Measurements from ENCODE around the gene STEAP1B. TPM values are rescaled to one million over a fixed set of nuclear protein-coding genes. Genes with fewer than 3 reads are reported as not detected.
"Not testable (repeated sequence)": the region's sequence is repeated elsewhere in the genome, so short reads cannot be mapped to it uniquely, and the experiment has no call there.

STEAP1B gene
- total RNA-seq, 1 experiment from 2014 or later = 1.6 TPM

DNA sequence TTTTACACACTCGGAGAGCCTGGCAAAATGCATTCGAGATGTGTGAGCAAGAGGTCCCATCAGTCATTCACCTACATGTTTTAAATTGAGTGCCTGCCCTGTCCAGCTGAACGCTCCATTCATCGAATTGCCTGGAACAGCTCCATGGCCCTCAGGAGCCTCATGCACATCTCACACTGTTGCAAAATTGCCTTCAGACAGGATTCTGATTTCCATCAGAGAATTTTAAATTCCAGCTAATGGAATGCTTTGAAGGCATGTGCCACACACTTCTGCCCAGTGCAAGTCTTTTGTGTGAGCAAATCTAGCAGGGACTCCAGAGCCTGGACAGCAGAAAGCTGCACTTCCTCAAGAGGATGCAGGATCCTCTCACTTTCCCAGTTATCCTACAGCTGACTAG is 17.0 kb upstream of the STEAP1B start:
- not testable (repeated sequence) for DNase-seq (ENCODE audit: low read depth in 1 of 2, low spot score in 2 of 2); H3K4me1 ChIP-seq (replicated peaks); H3K4me3 ChIP-seq; H3K27me3 ChIP-seq (replicated peaks); H3K9me3 ChIP-seq (replicated peaks); H3K36me3 ChIP-seq; H3K27ac ChIP-seq

DNA sequence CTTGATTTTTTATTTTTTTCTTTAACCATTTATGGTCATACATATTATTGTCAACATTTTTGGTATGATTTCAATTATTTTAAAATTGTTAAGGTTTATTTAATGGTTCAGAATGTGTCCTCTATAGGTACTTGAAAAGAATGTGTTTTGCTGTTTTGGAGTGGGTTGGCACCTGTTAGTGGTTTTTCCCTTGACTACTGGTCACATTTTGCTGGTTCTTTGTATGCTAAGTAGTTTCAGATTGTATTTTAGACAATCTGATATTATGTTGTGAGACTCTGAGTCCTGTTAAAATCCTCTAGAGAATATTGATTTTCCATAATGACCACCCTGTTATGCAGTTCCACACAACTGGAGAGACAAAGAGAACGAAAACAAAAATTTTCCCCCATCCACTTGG is 15.0 kb upstream of the STEAP1B start:
- H3K4me3 ChIP-seq; H3K4me1 ChIP-seq (replicated peaks); H3K9me3 ChIP-seq (replicated peaks); H3K27ac ChIP-seq; DNase-seq (ENCODE audit: low read depth in 1 of 2, low spot score in 2 of 2); H3K27me3 ChIP-seq (replicated peaks); H3K36me3 ChIP-seq: not testable (repeated sequence)

DNA sequence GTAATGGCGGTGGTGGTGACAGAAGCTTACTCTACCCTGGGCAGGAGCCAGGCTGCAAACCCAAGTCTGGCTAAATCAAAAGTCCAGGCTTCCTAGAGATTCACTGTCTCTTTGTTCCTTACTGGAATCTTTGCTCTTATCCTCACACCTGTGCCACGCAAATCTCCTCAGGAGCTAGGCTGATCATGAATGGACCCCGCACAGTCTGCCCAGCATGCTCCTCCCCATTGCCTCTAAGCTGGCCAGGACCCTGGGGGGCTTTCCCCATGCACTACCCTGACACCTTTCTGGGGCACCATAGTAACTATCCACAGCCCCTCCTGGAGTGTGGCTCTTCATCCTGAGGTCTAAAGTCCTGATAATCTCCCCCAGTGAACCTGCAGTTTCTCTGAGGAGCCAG is 7.3 kb upstream of the STEAP1B start:
- H3K27ac ChIP-seq; H3K4me3 ChIP-seq; H3K9me3 ChIP-seq (replicated peaks); H3K27me3 ChIP-seq (replicated peaks); H3K4me1 ChIP-seq (replicated peaks); H3K36me3 ChIP-seq; DNase-seq (ENCODE audit: low read depth in 1 of 2, low spot score in 2 of 2): not testable (repeated sequence)

DNA sequence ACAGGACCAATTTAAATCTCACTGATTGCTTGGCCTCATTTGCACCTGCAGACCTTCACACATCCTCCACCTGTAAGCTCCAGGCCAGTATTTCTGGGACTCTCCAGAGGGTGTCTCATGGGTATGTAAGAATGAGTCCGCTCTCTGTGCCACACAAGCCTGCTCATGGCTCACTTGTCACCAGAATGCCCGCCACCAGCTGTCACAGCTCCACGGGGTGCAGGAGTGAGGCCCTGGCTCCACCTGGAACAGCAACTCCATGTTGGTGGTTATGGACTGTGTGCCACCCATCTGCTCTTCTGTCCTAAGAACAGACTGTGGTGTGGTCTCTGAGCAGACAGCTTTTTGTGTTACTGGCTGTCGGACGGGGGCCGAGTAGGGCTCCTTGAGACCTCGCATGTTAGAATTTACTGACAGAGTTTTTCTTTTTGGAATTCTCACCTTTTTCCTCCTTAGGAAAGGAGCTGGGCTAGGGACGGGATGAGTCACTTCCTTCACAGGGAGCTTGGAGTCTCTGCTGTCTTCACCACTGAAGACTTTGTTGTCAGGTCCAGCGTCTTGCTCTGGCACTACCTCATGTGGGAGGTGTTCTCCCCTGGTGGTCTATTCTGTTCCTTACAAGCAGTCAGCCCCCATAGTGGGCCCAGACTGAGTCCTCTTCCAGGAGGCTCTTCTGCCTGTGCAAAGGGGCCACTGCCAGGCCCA is 6.5 kb upstream of the STEAP1B start:
- not testable (repeated sequence) for H3K27me3 ChIP-seq (replicated peaks); H3K4me1 ChIP-seq (replicated peaks); H3K36me3 ChIP-seq; DNase-seq (ENCODE audit: low read depth in 1 of 2, low spot score in 2 of 2); H3K9me3 ChIP-seq (replicated peaks); H3K4me3 ChIP-seq; H3K27ac ChIP-seq

DNA sequence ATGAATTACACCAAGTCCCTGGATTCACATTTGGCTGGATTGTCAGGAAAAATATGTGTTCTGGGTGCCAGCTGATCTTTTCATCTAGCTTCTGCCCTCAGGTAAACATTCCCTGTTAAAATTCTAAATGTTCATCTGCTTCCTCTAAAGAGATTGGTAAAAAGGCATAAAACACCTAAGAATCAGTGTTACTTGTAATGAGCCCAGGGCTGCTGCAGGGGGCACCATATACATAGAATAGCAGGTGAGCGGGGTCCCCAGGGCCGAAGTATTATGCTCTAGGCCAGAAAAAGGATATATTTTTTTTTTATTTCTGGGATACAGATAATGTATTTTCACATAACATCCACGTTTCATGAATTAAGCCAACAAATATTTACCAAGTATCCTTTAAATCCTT is 4.5 kb upstream of the STEAP1B start:
- not testable (repeated sequence) for H3K9me3 ChIP-seq (replicated peaks); DNase-seq (ENCODE audit: low read depth in 1 of 2, low spot score in 2 of 2); H3K27me3 ChIP-seq (replicated peaks); H3K36me3 ChIP-seq; H3K4me1 ChIP-seq (replicated peaks); H3K4me3 ChIP-seq; H3K27ac ChIP-seq

DNA sequence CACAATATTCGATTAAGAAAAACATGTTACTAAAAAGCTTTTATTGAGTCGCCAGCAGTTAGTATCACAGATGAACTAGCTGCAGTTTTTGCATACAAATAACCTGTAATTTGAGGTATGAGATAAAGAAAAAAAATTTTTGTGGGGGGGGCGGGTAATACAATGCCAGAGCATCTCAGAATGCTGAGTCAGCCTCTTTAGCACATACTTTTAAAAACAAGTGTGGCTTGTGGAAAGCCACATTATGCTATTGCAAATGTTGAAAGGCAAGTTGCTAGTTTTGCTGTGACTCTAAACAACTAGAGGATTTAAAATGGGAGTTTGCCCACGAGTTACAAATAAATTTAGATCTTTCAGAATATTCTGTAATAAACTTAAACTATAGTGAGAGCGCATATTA is 2.1 kb upstream of the STEAP1B start:
- H3K4me3 ChIP-seq; DNase-seq (ENCODE audit: low read depth in 1 of 2, low spot score in 2 of 2): not testable (repeated sequence)

DNA sequence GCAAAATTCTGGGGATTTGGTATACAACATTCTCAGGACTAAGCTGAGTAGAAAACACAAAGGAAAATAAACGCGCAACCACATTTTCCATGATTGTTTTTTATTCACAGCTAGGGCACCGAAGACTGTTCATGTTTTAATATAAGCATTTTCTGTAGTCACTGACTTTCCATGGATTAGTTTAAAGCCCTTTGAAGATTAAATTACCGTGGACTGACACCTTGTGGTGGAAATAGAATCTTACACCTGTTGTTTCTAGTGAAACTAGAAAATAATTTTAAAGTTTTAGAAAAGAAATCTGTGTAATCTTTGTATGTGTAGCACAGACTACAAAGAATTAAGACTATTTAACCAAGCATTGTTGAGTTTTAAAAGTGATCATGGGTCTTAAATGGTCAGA is 1.3 kb upstream of the STEAP1B start:
- H3K27ac ChIP-seq; H3K27me3 ChIP-seq (replicated peaks); H3K4me3 ChIP-seq; H3K36me3 ChIP-seq; H3K4me1 ChIP-seq (replicated peaks); H3K9me3 ChIP-seq (replicated peaks); DNase-seq (ENCODE audit: low read depth in 1 of 2, low spot score in 2 of 2): not testable (repeated sequence)

More for the DNA sequence above, 2.1 kb upstream of the STEAP1B start:
- H3K27me3 ChIP-seq (replicated peaks); H3K4me1 ChIP-seq (replicated peaks); H3K36me3 ChIP-seq; H3K27ac ChIP-seq; H3K9me3 ChIP-seq (replicated peaks): not testable (repeated sequence)

DNA sequence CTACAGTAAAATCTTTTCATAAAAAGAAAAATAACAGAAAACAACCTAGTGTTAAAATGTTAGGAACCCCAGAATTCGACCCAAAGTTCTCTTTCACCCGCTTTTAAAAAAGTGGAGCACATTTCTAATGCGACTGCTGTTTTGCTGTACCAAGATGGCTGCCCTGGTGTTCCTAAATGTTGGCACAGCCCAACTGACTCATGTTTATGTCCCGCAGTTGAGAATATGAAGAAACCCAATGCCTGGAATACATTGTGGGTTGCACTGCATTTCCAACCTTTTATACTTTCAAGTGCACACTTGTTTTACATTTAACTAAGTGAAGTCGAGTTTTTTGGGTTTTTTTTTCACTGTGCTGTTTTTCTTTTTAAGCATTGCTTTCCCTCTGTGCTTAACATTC is 944 bp downstream of the STEAP1B start:
- Histone ChIP-seq H3K27ac (no peak overlapping the region), H3K27me3 (replicated peaks) (no peaks in the 10 kb centered on the region), H3K36me3 (no peaks in the 10 kb centered on the region), H3K4me3 (no peak overlapping the region), H3K9me3 (replicated peaks) (no peaks in the 10 kb centered on the region), H3K4me1 (replicated peaks) (no peaks in the 10 kb centered on the region)
- no peak for DNase-seq (ENCODE audit: low read depth in 1 of 2, low spot score in 2 of 2)

DNA sequence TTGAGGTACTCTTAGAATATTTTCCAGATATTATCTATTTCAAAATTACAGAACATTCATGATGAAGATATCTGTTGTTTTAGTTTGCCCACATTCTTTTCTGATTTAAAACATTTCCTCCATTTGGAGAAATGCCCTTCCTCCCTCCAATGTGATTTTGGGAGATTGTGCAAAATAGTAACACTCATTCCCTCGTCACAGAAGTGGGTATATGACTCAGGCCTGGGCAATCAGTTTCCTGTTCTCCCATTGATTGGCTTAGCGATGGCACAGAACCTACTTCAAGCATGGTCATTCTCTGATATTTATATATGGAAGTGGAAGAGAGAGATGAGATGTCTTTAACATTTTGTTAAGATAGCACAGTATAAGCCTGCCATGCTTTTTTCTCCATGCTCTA is 3.1 kb downstream of the STEAP1B start:
- H3K27ac ChIP-seq; H3K27me3 ChIP-seq (replicated peaks); H3K4me3 ChIP-seq: not testable (repeated sequence)

DNA sequence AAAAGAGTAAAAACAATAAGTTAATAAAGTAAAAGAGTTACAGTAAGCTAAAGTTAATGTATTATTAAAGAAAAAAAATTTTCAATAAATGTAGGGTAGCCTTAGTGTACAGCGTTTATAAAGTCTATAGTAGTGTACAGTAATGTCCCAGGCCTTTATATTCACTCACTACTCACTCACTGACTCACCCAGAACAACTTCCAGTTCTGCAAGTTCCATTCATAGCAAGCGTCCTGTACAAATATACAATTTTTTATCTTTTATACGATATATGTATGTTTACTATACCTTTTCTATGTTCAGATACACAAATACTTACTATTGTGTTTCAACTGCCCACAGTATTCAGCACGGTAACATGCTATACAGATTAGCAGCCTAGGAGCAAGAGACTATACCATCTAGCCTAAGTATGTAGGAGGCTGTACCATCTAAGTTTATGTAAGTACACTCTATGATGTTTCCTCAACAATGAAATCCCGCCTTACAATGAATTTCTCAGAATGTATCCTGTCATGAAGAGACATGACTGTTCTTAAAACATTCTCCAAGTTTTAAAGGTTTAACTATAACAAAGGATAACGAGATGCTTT is 3.6 kb downstream of the STEAP1B start:
- not testable (repeated sequence) for H3K4me3 ChIP-seq; H3K27ac ChIP-seq; H3K36me3 ChIP-seq; H3K9me3 ChIP-seq (replicated peaks); H3K4me1 ChIP-seq (replicated peaks); H3K27me3 ChIP-seq (replicated peaks); DNase-seq (ENCODE audit: low read depth in 1 of 2, low spot score in 2 of 2)

More for the DNA sequence above, 3.1 kb downstream of the STEAP1B start:
- H3K4me1 ChIP-seq (replicated peaks); DNase-seq (ENCODE audit: low read depth in 1 of 2, low spot score in 2 of 2); H3K36me3 ChIP-seq; H3K9me3 ChIP-seq (replicated peaks): not testable (repeated sequence)

DNA sequence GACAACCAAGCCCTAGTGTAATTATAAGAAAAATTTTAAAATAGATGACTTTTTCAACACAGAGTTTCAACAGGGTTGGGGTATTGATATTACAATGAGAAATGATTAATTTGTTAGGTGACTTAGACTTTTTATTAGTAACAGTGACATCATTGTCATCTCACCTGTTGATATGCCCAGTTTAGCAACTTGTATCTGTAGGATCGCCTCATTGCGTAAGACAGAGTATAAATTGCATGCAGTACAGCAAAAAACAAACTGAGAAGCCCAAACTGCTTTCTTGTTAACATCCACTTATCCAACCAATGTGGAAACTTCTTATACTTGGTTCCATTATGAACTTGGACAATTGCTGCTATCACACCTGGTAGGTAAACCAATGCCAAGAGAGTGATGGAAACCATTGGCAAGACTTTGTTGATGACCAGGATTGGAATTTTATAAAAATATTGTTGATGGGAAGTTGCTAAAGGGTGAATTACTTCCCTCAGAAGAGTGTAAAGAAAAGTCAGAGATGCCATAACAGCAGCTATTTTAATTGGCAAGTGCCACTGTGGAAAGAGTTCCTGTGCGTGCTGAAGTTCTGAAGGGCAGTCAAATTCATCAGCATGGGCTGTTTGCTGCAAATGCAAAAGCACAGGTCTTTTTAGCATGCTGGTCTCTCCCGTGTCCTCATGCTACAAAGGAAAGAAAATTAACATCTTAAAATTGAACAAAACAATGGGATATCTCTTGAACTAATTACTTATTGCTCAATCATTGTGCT is 6.6 kb downstream of the STEAP1B start:
- not testable (repeated sequence) for H3K4me1 ChIP-seq (replicated peaks); H3K27me3 ChIP-seq (replicated peaks); H3K27ac ChIP-seq; DNase-seq (ENCODE audit: low read depth in 1 of 2, low spot score in 2 of 2); H3K36me3 ChIP-seq; H3K4me3 ChIP-seq; H3K9me3 ChIP-seq (replicated peaks)

DNA sequence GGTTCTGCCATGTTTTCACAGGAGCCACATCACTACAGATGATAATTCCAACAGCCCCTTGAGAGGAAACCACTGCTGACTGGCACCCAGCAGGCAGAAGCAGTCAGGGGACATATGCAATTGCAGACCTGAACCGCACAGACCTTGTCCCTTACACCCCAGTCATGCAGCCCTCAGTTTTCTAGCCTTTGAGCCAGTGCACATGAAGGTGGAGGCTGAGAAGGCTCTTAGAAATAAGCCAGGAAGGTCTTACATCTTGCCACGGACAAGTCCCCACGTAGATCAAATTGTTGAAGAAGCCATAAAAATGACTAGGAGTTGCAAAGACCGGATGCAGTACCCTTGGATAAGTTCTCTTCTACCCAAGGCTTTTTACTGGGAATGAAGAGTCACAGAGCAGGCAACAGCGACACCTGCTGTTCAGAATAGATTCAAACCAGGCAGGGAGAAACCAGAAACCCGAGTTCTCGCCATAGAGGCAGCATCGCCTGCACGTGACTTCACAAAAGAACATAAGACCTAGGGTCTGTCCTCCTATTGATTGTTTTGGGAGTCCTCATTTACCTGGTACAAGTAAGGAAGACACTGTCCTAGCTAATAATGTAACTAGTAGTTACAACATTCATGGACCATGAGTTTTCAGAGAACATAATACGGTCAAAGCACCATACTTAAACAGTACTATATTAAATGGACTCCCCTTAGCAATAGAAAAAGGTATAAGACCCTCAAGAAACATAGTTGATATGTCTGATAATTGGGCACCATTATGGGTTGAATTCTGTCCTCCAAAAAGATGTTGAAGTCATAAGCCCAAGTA is 11.1 kb downstream of the STEAP1B start:
- peak; percentile 39 to 59 for DNase-seq (ENCODE audit: low read depth in 1 of 2, low spot score in 2 of 2)
- Histone ChIP-seq H3K9me3 (replicated peaks) (no peaks in the 10 kb centered on the region), H3K27me3 (replicated peaks) (0 out of 2 replicates have a peak, but pooled peaks cover under 1% of the 10 kb centered on the region), H3K4me1 (replicated peaks) (no peaks in the 10 kb centered on the region), H3K36me3 (no peaks in the 10 kb centered on the region), H3K27ac (no peak overlapping the region), H3K4me3 (no peak overlapping the region)

DNA sequence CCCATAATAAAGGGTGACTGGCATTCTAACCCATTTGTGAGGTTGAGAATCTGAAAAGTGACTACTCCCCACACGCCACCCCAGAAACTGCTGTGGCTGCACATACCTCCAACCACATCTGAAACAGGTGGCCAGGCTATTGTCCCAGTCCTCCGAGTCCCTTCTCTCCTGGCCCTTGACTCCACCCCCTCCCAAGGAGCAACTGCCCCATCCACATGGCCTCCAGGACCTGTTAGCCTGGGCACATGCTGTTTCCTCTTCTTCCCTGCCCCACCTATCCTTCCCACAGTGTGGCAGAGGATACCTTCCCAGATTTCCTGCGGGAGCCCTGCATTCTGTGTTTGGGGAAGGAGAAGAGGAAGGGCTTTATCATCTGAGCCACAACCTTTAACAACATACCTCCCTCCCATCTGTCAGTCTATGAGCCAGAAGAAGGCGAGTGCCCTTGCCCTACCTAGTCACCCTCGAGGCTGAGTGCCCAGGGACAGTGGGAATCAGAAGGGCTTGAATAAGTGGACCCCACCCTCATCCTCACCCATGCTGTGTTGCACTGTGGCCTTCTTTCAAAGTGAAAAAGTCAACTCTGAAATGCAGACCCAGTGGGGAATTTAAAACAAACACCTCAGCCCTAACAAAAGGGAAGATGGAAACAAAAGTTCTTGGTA is 11.9 kb downstream of the STEAP1B start:
- Histone ChIP-seq H3K27ac (no peak overlapping the region), H3K36me3 (no peaks in the 10 kb centered on the region), H3K9me3 (replicated peaks) (no peaks in the 10 kb centered on the region), H3K4me1 (replicated peaks) (no peaks in the 10 kb centered on the region), H3K27me3 (replicated peaks) (peaks cover 7% of the 10 kb centered on the region; the same call in 1 of the 2 replicates), H3K4me3 (no peak overlapping the region)
- DNase-seq (ENCODE audit: low read depth in 1 of 2, low spot score in 2 of 2) = no peak
